K562 (cell line): Measurements from ENCODE around the gene GUCY2D. TPM values are rescaled to one million over a fixed set of nuclear protein-coding genes. Genes with fewer than 3 reads are reported as not detected.
A peak's percentile ranks its signal among the peaks of the same experiment; 100 is the strongest.

Experiments
- ATAC-seq: fragments of 200-7000 bp; cut with Tn5 transposase; 3 replicates; pipeline ENCODE4 v1.9.1; 2020; ENCODE audit warnings: moderate library complexity
- BruUV-seq: library from RNA; stranded (reverse); fragments of 400-500 nt; replicated peaks from 2 replicates; lab custom pipeline; 2021; lab: Mats Ljungman, UMichigan
- CTCF ChIA-PET: fragments of 300-600 bp; formaldehyde crosslinking; extraction: SDS; loops from one replicate; lab custom pipeline; 2021; ENCODE audit warnings: low intra/inter-chr PET ratio; lab: Yijun Ruan, JAX
- POLR2A ChIA-PET: fragments of 300-600, 350-650 bp; sonication (Branson Sonifier 250); formaldehyde crosslinking; extraction: SDS; loops from one replicate; lab custom pipeline; 2021; ENCODE audit warnings: antibody characterized with exemption, inconsistent platforms; lab: Yijun Ruan, JAX
- DNase-seq, 4 experiments: peaks; one replicate each; pipeline versions ENCODE4 v3.0.0 to v3.0.0-alpha.2; 2011 to 2018; ENCODE audit warnings: low spot score in 3 of 4, mixed read lengths in 3 of 4; ENCODE audit errors: extremely low read depth in 1 of 4
- FAIRE-seq: peaks from 2 replicates; lab custom pipeline; 2011; peaks lifted over from hg19 to GRCh38; lab: Jason Lieb, UNC
- H2AFZ ChIP-seq: 2 replicates; pipeline ENCODE4 v1.6.0; 2011; ENCODE audit warnings: low read depth, low read length, control low read depth, inconsistent platforms
- H3K27ac ChIP-seq: fragments of 200-600 bp; 3 replicates; pipeline ENCODE4 v1.8.0; 2011; ENCODE audit warnings: low read depth, mild to moderate bottlenecking, control low read depth, inconsistent platforms, low read length, moderate library complexity, mixed read lengths; ENCODE audit errors: extremely low read depth
- H3K27me3 ChIP-seq, 2 experiments: fragments of 300-600 bp in 1 of 2; 2 replicates in 1 of 2; 3 replicates in 1 of 2; pipeline versions ENCODE4 v1.6.0 to v1.8.0; 2011; ENCODE audit warnings: inconsistent platforms in 2 of 2, low read length in 2 of 2, mild to moderate bottlenecking in 1 of 2, mixed read lengths in 1 of 2, moderate library complexity in 1 of 2; ENCODE audit not compliant: control insufficient read depth in 2 of 2, insufficient read depth in 2 of 2
- H3K36me3 ChIP-seq: fragments of 300-600 bp; 3 replicates; pipeline ENCODE4 v1.8.0; 2011; ENCODE audit warnings: mild to moderate bottlenecking, low read length, inconsistent platforms; ENCODE audit not compliant: control insufficient read depth, insufficient read depth
- H3K4me1 ChIP-seq, 2 experiments: fragments of 200-600 bp in 1 of 2; replicated peaks in 1 of 2; 2 replicates in 1 of 2; 3 replicates in 1 of 2; pipeline versions ENCODE4 v1.5.1 to v1.8.0; 2011; ENCODE audit warnings: inconsistent platforms in 2 of 2, low read length in 2 of 2, mild to moderate bottlenecking in 1 of 2, mixed read lengths in 1 of 2, moderate library complexity in 1 of 2; ENCODE audit not compliant: control insufficient read depth in 2 of 2, insufficient read depth in 2 of 2
- H3K4me2 ChIP-seq: 2 replicates; pipeline ENCODE4 v1.6.1; 2011; ENCODE audit warnings: low read length, control low read depth, inconsistent platforms, mixed read lengths; ENCODE audit not compliant: insufficient read depth
- H3K4me3 ChIP-seq: fragments of 200-600 bp; sonication (generic), shearing (Covaris generic); 2 replicates; pipeline ENCODE4 v1.5.1; 2016; ENCODE audit warnings: control low read depth, inconsistent platforms
- H3K79me2 ChIP-seq: fragments of 200-600 bp; 3 replicates; pipeline ENCODE4 v1.8.0; 2011; ENCODE audit warnings: low read length, inconsistent platforms; ENCODE audit not compliant: control insufficient read depth, insufficient read depth
- H3K9ac ChIP-seq, 2 experiments: 2 replicates each; pipeline versions ENCODE4 v1.6.0 to v1.6.1; 2011; ENCODE audit warnings: low read depth in 2 of 2, low read length in 2 of 2, control low read depth in 1 of 2, inconsistent platforms in 1 of 2, mild to moderate bottlenecking in 1 of 2, mixed read lengths in 1 of 2; ENCODE audit not compliant: insufficient read depth in 1 of 2
- H3K9me1 ChIP-seq: one replicate; pipeline ENCODE4 v1.6.0; 2011; ENCODE audit warnings: inconsistent platforms, mild to moderate bottlenecking, low read length, moderate library complexity; ENCODE audit not compliant: control insufficient read depth, insufficient read depth
- H3K9me3 ChIP-seq: replicated peaks from 2 replicates; pipeline ENCODE4 v1.5.1; 2011; ENCODE audit warnings: low read depth, low read length, inconsistent platforms; ENCODE audit not compliant: control insufficient read depth, insufficient read depth
- H4K20me1 ChIP-seq: replicated peaks from 2 replicates; pipeline ENCODE4 v1.6.1; 2011; ENCODE audit warnings: low read length, inconsistent platforms, mixed read lengths; ENCODE audit not compliant: control insufficient read depth, insufficient read depth
- HNRNPH1 ChIP-seq: fragments of 200-400 bp; formaldehyde crosslinking; optimal IDR thresholded peaks from 2 replicates; pipeline ENCODE3; 2017; ENCODE audit warnings: low read depth, mild to moderate bottlenecking, low read length, moderate library complexity
- MEF2A ChIP-seq: IDR thresholded peaks from 2 replicates; pipeline ENCODE4 v1.6.1; 2011; ENCODE audit warnings: low read depth, mild to moderate bottlenecking, low read length, moderate library complexity; ENCODE audit not compliant: control insufficient read depth
- MEF2D ChIP-seq: conservative IDR thresholded peaks from 2 replicates; pipeline ENCODE4 v1.6.1; 2016; ENCODE audit warnings: low read depth, missing genetic modification characterization, missing compliant biosample characterization
- NFIX ChIP-seq: fragments of 250-450 bp; sonication (Bioruptor Pico); IDR thresholded peaks from 2 replicates; pipeline ENCODE4 v1.4.0; 2020; ENCODE audit warnings: low read depth, mild to moderate bottlenecking, moderate library complexity
- RAD21 ChIP-seq, 2 experiments: fragments of 250-450 bp in 1 of 2; fragments of 450-650 bp in 1 of 2; sonication (Bioruptor Pico) in 1 of 2; formaldehyde crosslinking in 1 of 2; IDR thresholded peaks in 1 of 2; conservative IDR thresholded peaks in 1 of 2; 2 replicates each; pipeline versions ENCODE4 v1.4.0 to v1.8.0; 2020 to 2022; ENCODE audit warnings: mild to moderate bottlenecking in 2 of 2, moderate library complexity in 1 of 2
- RUNX1 ChIP-seq: sonication (generic); IDR thresholded peaks from 2 replicates; pipeline ENCODE4 v1.6.1; 2016; ENCODE audit warnings: antibody characterized with exemption, low read depth
- WGBS: fragments of 100-300 bp; shearing (Covaris generic); methylation state at CpG from one replicate; pipeline ENCODE4 v1.1.6; 2016; ENCODE audit warnings: low coverage, mixed read lengths; ENCODE audit not compliant: insufficient coverage; ENCODE audit errors: missing lambda C conversion rate; 5-methylcytosine and 5-hydroxymethylcytosine counted together
- in situ Hi-C: fragments of 300-500 bp; cut with MboI; formaldehyde crosslinking; loops from 4 replicates; pipeline ENCODE4 v1.15.0; 2018; ENCODE audit warnings: inconsistent platforms, mixed read lengths
- intact Hi-C: fragments of 100-400 bp; cut with micrococcal nuclease; formaldehyde crosslinking; loops from 2 replicates; pipeline ENCODE4 v1.14.2; 2022
- polyA plus RNA-seq, 8 experiments: library from polyadenylated mRNA; depleted of rRNA in 4 of 8; stranded (reverse) in 5 of 8; unstranded in 3 of 8; fragments of >200 nt; fragmentation: Nextera tagmentation in 2 of 8; fragmentation: Illumina TruSeq in 1 of 8; extraction: Ambion mirVana in 2 of 8; extraction: Trizol in 1 of 8; gene quantifications; 2 replicates each; pipeline versions ENCODE4 v1.2.1 to v1.2.3, GENCODE V29; 2011 to 2014; ENCODE audit warnings: inconsistent platforms in 1 of 8, missing spikeins in 1 of 8
- total RNA-seq, 7 experiments: library from RNA; depleted of rRNA in 6 of 7; stranded (reverse); fragments of >200 nt in 6 of 7; fragmentation: Illumina TruSeq in 2 of 7; extraction: Trizol in 2 of 7; gene quantifications; 2 replicates each; pipeline versions ENCODE4 v1.2.1 to v1.2.3, GENCODE V29; 2011 to 2021; ENCODE audit warnings: low replicate concordance in 1 of 7
- TF ChIP-seq, protein P1 (sequence below): fragments of 250-450 bp; sonication (Bioruptor Pico); IDR thresholded peaks from 2 replicates; pipeline ENCODE4 v1.4.0; 2020; ENCODE audit warnings: mild to moderate bottlenecking, moderate library complexity
- TF ChIP-seq, protein P2 (sequence below), 3 experiments: IDR thresholded peaks in 2 of 3; conservative IDR thresholded peaks in 1 of 3; 2 replicates each; pipeline ENCODE4 v1.5.1; 2011 to 2012; ENCODE audit warnings: low read length in 3 of 3, mild to moderate bottlenecking in 3 of 3, control low read depth in 2 of 3, improper control_type of control experiment in 1 of 3, inconsistent platforms in 1 of 3, low read depth in 1 of 3, mixed read lengths in 1 of 3, moderate library complexity in 1 of 3; ENCODE audit not compliant: insufficient read depth in 2 of 3

GUCY2D gene
- total and polyA plus RNA-seq, 9 of the 15 experiments (the other 6 are each of a cell fraction or from before 2014, with no cell fraction given) = 0.05 TPM; not detected in 8

DNA sequence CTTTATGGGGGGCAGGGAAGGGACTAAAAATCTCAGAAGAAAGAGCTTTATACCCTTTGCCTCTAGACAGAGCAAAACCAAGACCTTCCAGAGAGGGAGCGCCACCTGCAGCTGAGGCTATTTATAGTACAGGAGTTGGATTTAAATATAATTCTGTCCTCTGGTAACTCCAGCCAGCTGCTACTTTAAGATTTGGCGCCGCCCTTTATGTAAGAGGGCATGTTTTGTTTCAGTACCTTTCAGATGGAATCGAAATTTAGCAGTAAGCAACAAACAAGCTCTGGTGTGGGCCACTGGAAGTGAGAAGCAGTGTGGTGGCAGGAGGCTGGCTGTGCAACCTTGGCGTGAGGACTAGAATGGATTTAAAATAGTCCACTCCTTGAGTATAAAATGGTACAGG is 5.2 kb upstream of the GUCY2D start:
- in situ Hi-C loops = no loop called here
- H3K9ac ChIP-seq = no peak overlapping the region
- ATAC-seq (peak; percentile 84), DNase-seq (peak in 2 of 4 experiments; percentile 27 to 40), FAIRE-seq (no peak)
- ChIA-PET CTCF (interaction anchor here (0.7 to 1.7 kb wide), 2 partner anchors 84 to 254 kb away, joined by 5 to 9 read pairs; no protein-coding TSS in a partner anchor), POLR2A (interaction anchor here (0.6 kb wide), 1 partner anchor 16 kb away, joined by 4 read pairs; no protein-coding TSS in a partner anchor)
- H3K79me2 ChIP-seq = no peaks in the 10 kb centered on the region
- H3K9me3 ChIP-seq = no peaks in the 10 kb centered on the region
- H3K27ac ChIP-seq = no peak overlapping the region
- H3K4me2 ChIP-seq = no peak overlapping the region
- H3K27me3 ChIP-seq = peaks cover 6 to 17% of the 10 kb centered on the region in 2 experiments; a peak in 4 of 5 replicates
- peak; percentile 91 for TF ChIP-seq MEF2D (tag)
- peak in 1 of 2 experiments; percentile 24; a peak in 1 of 4 replicates for TF ChIP-seq RAD21 (CRISPR knock-in tag; conservative IDR thresholded peaks at IDR 0.05 in 1 of 2, IDR thresholded peaks at IDR 0.05 in 1 of 2)
- TF ChIP-seq MEF2A = peak; percentile 99
- TF ChIP-seq, protein P1, sequence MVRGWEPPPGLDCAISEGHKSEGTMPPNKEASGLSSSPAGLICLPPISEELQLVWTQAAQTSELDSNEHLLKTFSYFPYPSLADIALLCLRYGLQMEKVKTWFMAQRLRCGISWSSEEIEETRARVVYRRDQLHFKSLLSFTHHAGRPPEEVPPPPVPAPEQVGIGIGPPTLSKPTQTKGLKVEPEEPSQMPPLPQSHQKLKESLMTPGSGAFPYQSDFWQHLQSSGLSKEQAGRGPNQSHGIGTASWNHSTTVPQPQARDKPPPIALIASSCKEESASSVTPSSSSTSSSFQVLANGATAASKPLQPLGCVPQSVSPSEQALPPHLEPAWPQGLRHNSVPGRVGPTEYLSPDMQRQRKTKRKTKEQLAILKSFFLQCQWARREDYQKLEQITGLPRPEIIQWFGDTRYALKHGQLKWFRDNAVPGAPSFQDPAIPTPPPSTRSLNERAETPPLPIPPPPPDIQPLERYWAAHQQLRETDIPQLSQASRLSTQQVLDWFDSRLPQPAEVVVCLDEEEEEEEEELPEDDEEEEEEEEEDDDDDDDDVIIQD (CRISPR knock-in tag) = no peak
- no peak for TF ChIP-seq NFIX (CRISPR knock-in tag)
- no peak for TF ChIP-seq RUNX1
- TF ChIP-seq, protein P2, sequence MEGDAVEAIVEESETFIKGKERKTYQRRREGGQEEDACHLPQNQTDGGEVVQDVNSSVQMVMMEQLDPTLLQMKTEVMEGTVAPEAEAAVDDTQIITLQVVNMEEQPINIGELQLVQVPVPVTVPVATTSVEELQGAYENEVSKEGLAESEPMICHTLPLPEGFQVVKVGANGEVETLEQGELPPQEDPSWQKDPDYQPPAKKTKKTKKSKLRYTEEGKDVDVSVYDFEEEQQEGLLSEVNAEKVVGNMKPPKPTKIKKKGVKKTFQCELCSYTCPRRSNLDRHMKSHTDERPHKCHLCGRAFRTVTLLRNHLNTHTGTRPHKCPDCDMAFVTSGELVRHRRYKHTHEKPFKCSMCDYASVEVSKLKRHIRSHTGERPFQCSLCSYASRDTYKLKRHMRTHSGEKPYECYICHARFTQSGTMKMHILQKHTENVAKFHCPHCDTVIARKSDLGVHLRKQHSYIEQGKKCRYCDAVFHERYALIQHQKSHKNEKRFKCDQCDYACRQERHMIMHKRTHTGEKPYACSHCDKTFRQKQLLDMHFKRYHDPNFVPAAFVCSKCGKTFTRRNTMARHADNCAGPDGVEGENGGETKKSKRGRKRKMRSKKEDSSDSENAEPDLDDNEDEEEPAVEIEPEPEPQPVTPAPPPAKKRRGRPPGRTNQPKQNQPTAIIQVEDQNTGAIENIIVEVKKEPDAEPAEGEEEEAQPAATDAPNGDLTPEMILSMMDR (IDR thresholded peaks at IDR 0.05 in 2 of 3, conservative IDR thresholded peaks at IDR 0.05 in 1 of 3; ENCODE audit: insufficient read depth in 2 of 3, low read depth in 1 of 3, low read length in 3 of 3) = peak; percentile 43 to 62 (median 45)
- no peak for TF ChIP-seq HNRNPH1
- H3K9me1 ChIP-seq = no peaks in the 10 kb centered on the region
- BruUV-seq = no TSS peak
- H3K4me1 ChIP-seq = no peaks in the 10 kb centered on the region; a peak in 1 of 5 replicates
- no peaks in the 10 kb centered on the region for H3K36me3 ChIP-seq
- intact Hi-C loops = loop anchor here (10.0 kb wide), 1 partner anchor 58 kb away; no protein-coding TSS in a partner anchor
- H4K20me1 ChIP-seq = no peaks in the 10 kb centered on the region
- no peak overlapping the region for H3K4me3 ChIP-seq
- no peak overlapping the region for H2AFZ ChIP-seq
- WGBS = 13% methylated on average over 5 of the region's 5 CpGs
